HL-60 (cell line): Measurements from ENCODE around the gene UBP1.
"Not testable (repeated sequence)": the region's sequence is repeated elsewhere in the genome, so short reads cannot be mapped to it uniquely, and the experiment has no call there.

Experiments
- DNase-seq, 2 experiments: peaks; one replicate each; pipeline ENCODE4 v3.0.0-alpha.2; 2010 to 2020; ENCODE audit warnings: low read depth in 1 of 2, low spot score in 1 of 2
- H3K27ac ChIP-seq: fragments of 250-450 bp; sonication (Bioruptor Pico); replicated peaks from 2 replicates; pipeline ENCODE4 v1.5.1; 2020; ENCODE audit warnings: mild to moderate bottlenecking, moderate library complexity
- H3K27me3 ChIP-seq: fragments of 250-450 bp; sonication (Bioruptor Pico); 2 replicates; pipeline ENCODE4 v1.5.1; 2021; ENCODE audit warnings: mild to moderate bottlenecking, moderate library complexity; ENCODE audit not compliant: insufficient read depth, poor library complexity, severe bottlenecking
- H3K4me3 ChIP-seq: replicated peaks from 2 replicates; pipeline ENCODE4 v1.5.1; 2011; ENCODE audit warnings: mild to moderate bottlenecking, control low read depth, low read length; ENCODE audit not compliant: insufficient read depth
- CTCF ChIP-seq: IDR thresholded peaks from one replicate; pipeline ENCODE4 v1.5.1; 2011; ENCODE audit warnings: low read length, control low read depth, inconsistent platforms; ENCODE audit not compliant: insufficient read depth
- GABPA ChIP-seq: IDR thresholded peaks from 2 replicates; pipeline ENCODE4 v1.6.1; 2012; ENCODE audit warnings: low read depth
- POLR2AphosphoS5 ChIP-seq: IDR thresholded peaks from 2 replicates; pipeline ENCODE4 v1.6.1; 2012; ENCODE audit warnings: low read depth
- REST ChIP-seq: IDR thresholded peaks from 2 replicates; pipeline ENCODE4 v1.6.1; 2012; ENCODE audit warnings: low read depth; ENCODE audit not compliant: insufficient replicate concordance
- SPI1 ChIP-seq: IDR thresholded peaks from 2 replicates; pipeline ENCODE4 v1.6.1; 2012; ENCODE audit warnings: low read depth, mild to moderate bottlenecking, borderline replicate concordance

Gene UBP1

DNA sequence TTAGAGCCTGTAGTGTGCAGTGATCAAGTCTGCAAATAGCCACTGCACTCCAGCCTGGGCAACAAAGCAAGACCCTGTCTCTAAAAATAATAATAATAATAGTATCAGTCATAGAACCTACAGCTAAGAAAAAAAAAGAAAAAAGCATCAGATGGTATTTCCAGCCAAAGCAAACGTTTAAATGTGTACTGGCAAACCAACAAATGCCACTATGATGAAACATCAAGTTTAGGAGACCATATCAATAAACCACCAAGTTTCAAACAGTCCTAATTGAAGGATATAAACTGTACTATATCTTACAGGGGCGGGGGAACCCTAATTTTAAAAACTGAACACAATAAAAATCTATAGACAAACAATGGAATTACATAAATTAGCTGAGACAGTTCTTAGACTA is 6.4 kb downstream of the UBP1 start:
- TF ChIP-seq CTCF (no peak), REST (no peak), SPI1 (no peak), GABPA (no peak), POLR2AphosphoS5 (no peak)
- no peak for DNase-seq
- Histone ChIP-seq H3K4me3 (no peak overlapping the region), H3K27ac (no peak overlapping the region), H3K27me3 (no peaks in the 10 kb centered on the region)

- no peak for DNase-seq
- TF ChIP-seq CTCF (no peak), POLR2AphosphoS5 (no peak), GABPA (no peak), REST (no peak), SPI1 (no peak)
- Histone ChIP-seq H3K27me3 (no peaks in the 10 kb centered on the region), H3K4me3 (no peak overlapping the region), H3K27ac (no peak overlapping the region; the same call in 1 of the 2 replicates)
These were observed 9.6 kb downstream of the UBP1 start for GRCh38 chr3:33430571-33430970.

DNA sequence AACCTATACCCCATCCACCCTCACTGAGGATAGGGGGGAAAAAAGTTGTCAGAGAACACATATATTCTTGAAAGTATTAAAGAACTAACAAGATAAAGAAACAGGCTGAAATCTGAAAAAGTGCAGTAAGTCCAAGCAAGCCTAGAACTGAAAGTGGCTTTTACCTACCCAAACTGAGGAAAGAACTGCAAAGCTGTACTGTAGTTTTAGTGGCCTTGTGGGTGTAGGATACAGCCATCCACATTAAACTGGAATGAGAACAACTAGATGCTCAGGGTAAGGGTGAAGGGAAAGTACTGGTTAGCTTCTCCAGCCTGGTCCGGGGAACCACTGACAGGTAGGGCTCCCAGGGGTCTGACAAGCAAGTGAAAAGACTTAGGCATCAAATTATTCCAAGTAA is 10.1 kb downstream of the UBP1 start:
- DNase-seq = no peak
- Histone ChIP-seq H3K27me3 (no peaks in the 10 kb centered on the region), H3K4me3 (no peak overlapping the region), H3K27ac (no peak overlapping the region)
- TF ChIP-seq CTCF (no peak), POLR2AphosphoS5 (no peak), REST (no peak), GABPA (no peak), SPI1 (no peak)

DNA sequence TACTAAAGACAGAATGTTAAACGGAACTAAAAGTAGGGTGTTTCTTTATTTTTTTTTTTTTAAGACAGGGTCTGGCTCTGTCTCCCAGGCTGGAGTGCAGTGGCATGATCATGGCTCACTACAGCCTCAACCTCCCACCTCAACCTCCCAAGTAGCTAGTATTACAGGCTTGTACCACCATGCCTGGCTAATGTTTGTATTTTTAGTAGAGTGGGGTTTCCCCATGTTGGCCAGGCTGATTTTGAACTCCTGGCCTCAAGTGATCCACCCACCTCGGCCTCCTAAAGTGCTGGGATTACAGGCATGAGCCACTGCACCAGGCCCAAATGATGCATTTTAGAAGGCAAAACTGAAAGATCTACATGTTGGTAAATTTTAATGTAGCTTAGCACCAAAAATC is 10.9 kb downstream of the UBP1 start:
- not testable (repeated sequence) for H3K27me3 ChIP-seq, H3K4me3 ChIP-seq, H3K27ac ChIP-seq, DNase-seq
